ENCODE data around the gene TM7SF3.

TM7SF3 gene

DNA sequence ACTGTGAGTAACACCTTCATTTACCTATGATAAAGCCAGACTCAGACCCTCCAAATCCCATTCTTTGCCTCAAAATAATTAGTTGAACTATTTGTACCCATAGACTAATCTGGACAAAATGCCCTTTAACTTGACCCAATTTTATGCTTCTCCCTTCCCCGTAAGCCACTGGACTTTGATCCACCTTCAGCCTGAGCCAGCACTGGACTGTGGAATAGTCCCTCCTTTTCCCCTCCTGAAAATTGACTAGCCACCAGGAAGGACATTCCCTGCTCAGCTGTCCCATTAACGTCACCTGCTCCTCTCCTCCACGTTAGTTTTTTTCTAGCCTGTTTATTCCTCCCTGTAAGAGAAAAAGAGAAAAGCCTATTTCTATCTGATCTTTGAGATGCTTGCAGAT lies 18.5 kb upstream of the TM7SF3 start:
- TF ChIP-seq RARB (CRISPR knock-in tag; IDR thresholded peaks at IDR 0.05) (no peak), ZFP30 (CRISPR knock-in tag; IDR thresholded peaks at IDR 0.05) (no peak), SNAI2 (CRISPR knock-in tag; IDR thresholded peaks at IDR 0.05) (no peak), GLIS3 (CRISPR knock-in tag; IDR thresholded peaks at IDR 0.05) (no peak), POU6F1 (CRISPR knock-in tag; IDR thresholded peaks at IDR 0.05; ENCODE audit: borderline replicate concordance, low read depth) (no peak), ISL1 (CRISPR knock-in tag; IDR thresholded peaks at IDR 0.05) (no peak), OSR1 (CRISPR knock-in tag; IDR thresholded peaks at IDR 0.05) (no peak), ZFP3 (CRISPR knock-in tag; IDR thresholded peaks at IDR 0.05) (no peak), BACH2 (CRISPR knock-in tag; IDR thresholded peaks at IDR 0.05; ENCODE audit: borderline replicate concordance) (no peak), ESRRG (CRISPR knock-in tag; IDR thresholded peaks at IDR 0.05) (no peak), ZNF70 (CRISPR knock-in tag; IDR thresholded peaks at IDR 0.05) (no peak), TCF4 (CRISPR knock-in tag; IDR thresholded peaks at IDR 0.05; ENCODE audit: borderline replicate concordance) (no peak), ZNF8 (CRISPR knock-in tag; IDR thresholded peaks at IDR 0.05) (no peak), ARNTL (CRISPR knock-in tag; IDR thresholded peaks at IDR 0.05; ENCODE audit: borderline replicate concordance, low read depth) (no peak)
- TF ChIP-seq, protein P1, sequence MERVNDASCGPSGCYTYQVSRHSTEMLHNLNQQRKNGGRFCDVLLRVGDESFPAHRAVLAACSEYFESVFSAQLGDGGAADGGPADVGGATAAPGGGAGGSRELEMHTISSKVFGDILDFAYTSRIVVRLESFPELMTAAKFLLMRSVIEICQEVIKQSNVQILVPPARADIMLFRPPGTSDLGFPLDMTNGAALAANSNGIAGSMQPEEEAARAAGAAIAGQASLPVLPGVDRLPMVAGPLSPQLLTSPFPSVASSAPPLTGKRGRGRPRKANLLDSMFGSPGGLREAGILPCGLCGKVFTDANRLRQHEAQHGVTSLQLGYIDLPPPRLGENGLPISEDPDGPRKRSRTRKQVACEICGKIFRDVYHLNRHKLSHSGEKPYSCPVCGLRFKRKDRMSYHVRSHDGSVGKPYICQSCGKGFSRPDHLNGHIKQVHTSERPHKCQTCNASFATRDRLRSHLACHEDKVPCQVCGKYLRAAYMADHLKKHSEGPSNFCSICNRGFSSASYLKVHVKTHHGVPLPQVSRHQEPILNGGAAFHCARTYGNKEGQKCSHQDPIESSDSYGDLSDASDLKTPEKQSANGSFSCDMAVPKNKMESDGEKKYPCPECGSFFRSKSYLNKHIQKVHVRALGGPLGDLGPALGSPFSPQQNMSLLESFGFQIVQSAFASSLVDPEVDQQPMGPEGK (CRISPR knock-in tag; IDR thresholded peaks at IDR 0.05; ENCODE audit: borderline replicate concordance), result no peak
- ATAC-seq, result no peak

DNA sequence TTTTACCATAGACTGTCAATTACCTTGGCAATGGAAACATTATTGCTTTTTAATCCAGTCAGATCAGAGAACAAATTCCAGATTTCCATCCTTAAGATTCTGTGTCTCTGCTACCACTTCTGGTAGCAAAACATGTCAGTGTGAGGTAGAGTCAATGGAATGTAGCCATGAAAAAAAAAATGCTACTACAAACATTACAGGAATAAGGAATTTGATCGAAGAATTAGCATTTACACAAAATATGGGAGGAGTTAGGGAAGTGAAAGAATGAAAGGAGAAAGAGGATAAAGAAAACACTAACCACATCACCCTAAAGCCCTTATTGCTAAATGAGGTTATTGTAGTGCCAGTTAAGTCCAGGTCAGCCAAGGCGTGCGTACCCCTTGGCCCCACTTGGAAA lies 17.3 kb upstream of the TM7SF3 start:
- TF ChIP-seq, protein P1 (CRISPR knock-in tag; IDR thresholded peaks at IDR 0.05; ENCODE audit: borderline replicate concordance), result no peak
- TF ChIP-seq PPARA (CRISPR knock-in tag; IDR thresholded peaks at IDR 0.05; ENCODE audit: borderline replicate concordance) (no peak), ESRRG (CRISPR knock-in tag; IDR thresholded peaks at IDR 0.05) (no peak), ZC3H10 (CRISPR knock-in tag; IDR thresholded peaks at IDR 0.05) (no peak), OSR1 (CRISPR knock-in tag; IDR thresholded peaks at IDR 0.05) (no peak), ZFP30 (CRISPR knock-in tag; IDR thresholded peaks at IDR 0.05) (no peak), RARB (CRISPR knock-in tag; IDR thresholded peaks at IDR 0.05) (no peak), ZNF70 (CRISPR knock-in tag; IDR thresholded peaks at IDR 0.05) (no peak), BACH2 (CRISPR knock-in tag; IDR thresholded peaks at IDR 0.05; ENCODE audit: borderline replicate concordance) (no peak), ZNF565 (CRISPR knock-in tag; conservative IDR thresholded peaks at IDR 0.05; ENCODE audit: low read depth) (no peak), TOX (CRISPR knock-in tag; IDR thresholded peaks at IDR 0.05; ENCODE audit: borderline replicate concordance) (no peak), TCF4 (CRISPR knock-in tag; IDR thresholded peaks at IDR 0.05; ENCODE audit: borderline replicate concordance) (no peak), CREB5 (CRISPR knock-in tag; IDR thresholded peaks at IDR 0.05; ENCODE audit: low read depth) (no peak), ZNF8 (CRISPR knock-in tag; IDR thresholded peaks at IDR 0.05) (no peak), ISL1 (CRISPR knock-in tag; IDR thresholded peaks at IDR 0.05) (no peak), CSDC2 (CRISPR knock-in tag; IDR thresholded peaks at IDR 0.05) (no peak), ARNTL (CRISPR knock-in tag; IDR thresholded peaks at IDR 0.05; ENCODE audit: borderline replicate concordance, low read depth) (no peak), ZFP3 (CRISPR knock-in tag; IDR thresholded peaks at IDR 0.05) (no peak)
- TF ChIP-seq, protein P2, sequence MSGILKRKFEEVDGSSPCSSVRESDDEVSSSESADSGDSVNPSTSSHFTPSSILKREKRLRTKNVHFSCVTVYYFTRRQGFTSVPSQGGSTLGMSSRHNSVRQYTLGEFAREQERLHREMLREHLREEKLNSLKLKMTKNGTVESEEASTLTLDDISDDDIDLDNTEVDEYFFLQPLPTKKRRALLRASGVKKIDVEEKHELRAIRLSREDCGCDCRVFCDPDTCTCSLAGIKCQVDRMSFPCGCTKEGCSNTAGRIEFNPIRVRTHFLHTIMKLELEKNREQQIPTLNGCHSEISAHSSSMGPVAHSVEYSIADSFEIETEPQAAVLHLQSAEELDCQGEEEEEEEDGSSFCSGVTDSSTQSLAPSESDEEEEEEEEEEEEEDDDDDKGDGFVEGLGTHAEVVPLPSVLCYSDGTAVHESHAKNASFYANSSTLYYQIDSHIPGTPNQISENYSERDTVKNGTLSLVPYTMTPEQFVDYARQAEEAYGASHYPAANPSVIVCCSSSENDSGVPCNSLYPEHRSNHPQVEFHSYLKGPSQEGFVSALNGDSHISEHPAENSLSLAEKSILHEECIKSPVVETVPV (CRISPR knock-in tag; IDR thresholded peaks at IDR 0.05), result no peak
- TF ChIP-seq, protein P3, sequence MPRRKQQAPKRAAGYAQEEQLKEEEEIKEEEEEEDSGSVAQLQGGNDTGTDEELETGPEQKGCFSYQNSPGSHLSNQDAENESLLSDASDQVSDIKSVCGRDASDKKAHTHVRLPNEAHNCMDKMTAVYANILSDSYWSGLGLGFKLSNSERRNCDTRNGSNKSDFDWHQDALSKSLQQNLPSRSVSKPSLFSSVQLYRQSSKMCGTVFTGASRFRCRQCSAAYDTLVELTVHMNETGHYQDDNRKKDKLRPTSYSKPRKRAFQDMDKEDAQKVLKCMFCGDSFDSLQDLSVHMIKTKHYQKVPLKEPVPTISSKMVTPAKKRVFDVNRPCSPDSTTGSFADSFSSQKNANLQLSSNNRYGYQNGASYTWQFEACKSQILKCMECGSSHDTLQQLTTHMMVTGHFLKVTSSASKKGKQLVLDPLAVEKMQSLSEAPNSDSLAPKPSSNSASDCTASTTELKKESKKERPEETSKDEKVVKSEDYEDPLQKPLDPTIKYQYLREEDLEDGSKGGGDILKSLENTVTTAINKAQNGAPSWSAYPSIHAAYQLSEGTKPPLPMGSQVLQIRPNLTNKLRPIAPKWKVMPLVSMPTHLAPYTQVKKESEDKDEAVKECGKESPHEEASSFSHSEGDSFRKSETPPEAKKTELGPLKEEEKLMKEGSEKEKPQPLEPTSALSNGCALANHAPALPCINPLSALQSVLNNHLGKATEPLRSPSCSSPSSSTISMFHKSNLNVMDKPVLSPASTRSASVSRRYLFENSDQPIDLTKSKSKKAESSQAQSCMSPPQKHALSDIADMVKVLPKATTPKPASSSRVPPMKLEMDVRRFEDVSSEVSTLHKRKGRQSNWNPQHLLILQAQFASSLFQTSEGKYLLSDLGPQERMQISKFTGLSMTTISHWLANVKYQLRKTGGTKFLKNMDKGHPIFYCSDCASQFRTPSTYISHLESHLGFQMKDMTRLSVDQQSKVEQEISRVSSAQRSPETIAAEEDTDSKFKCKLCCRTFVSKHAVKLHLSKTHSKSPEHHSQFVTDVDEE (CRISPR knock-in tag; IDR thresholded peaks at IDR 0.05), result no peak

More for the DNA sequence above, 17.3 kb upstream of the TM7SF3 start:
- ATAC-seq, result no peak
